OCI-LY3 (cell line): ENCODE data around the gene NUP88.

Experiments used
- H2AFZ ChIP-seq: fragments of 200-600, 300-600 bp; shearing (Covaris generic); 2 replicates; pipeline ENCODE4 v1.6.0; 2014; ENCODE audit warnings: antibody characterized with exemption, low read depth, low read length
- H3K27ac ChIP-seq: fragments of 200-600, 300-600 bp; sonication (generic); 2 replicates; pipeline ENCODE4 v1.5.1; 2014; ENCODE audit warnings: mild to moderate bottlenecking, low read length, moderate library complexity, mixed read lengths
- H3K27me3 ChIP-seq: fragments of 200-600, 300-600 bp; sonication (generic); 2 replicates; pipeline ENCODE4 v1.6.1; 2014; ENCODE audit warnings: low read depth, low read length, mixed read lengths
- H3K36me3 ChIP-seq: fragments of 200-600, 300-600 bp; sonication (generic); replicated peaks from 2 replicates; pipeline ENCODE3; 2014; ENCODE audit warnings: low read depth, low read length, mixed read lengths
- H3K4me1 ChIP-seq: fragments of 300-600, 200-600 bp; sonication (generic); 2 replicates; pipeline ENCODE4 v1.6.1; 2014; ENCODE audit warnings: low read length, mixed read lengths
- H3K4me2 ChIP-seq: fragments of 200-600, 300-600 bp; sonication (generic); 2 replicates; pipeline ENCODE4 v1.6.1; 2014; ENCODE audit warnings: low read length, mixed read lengths
- H3K4me3 ChIP-seq: fragments of 300-600, 200-600 bp; sonication (generic); 2 replicates; pipeline ENCODE4 v1.5.1; 2014; ENCODE audit warnings: antibody characterized with exemption, mild to moderate bottlenecking, low read length, moderate library complexity
- H3K79me2 ChIP-seq: fragments of 300-600, 200-600 bp; shearing (Covaris generic); 2 replicates; pipeline ENCODE4 v1.6.1; 2014; ENCODE audit warnings: mild to moderate bottlenecking, low read length, mixed read lengths
- H3K9ac ChIP-seq: fragments of 300-600, 200-600 bp; shearing (Covaris generic); 2 replicates; pipeline ENCODE4 v1.6.0; 2014; ENCODE audit warnings: mild to moderate bottlenecking, low read length, moderate library complexity
- H3K9me3 ChIP-seq: fragments of 200-600, 300-600 bp; shearing (Covaris generic); 2 replicates; pipeline ENCODE4 v1.6.1; 2014; ENCODE audit warnings: low read length, mixed read lengths; ENCODE audit not compliant: insufficient read depth
- H4K20me1 ChIP-seq: fragments of 200-600, 300-600 bp; sonication (generic); 2 replicates; pipeline ENCODE4 v1.6.1; 2016; ENCODE audit warnings: low read length, mixed read lengths; ENCODE audit not compliant: insufficient read depth
- CTCF ChIP-seq: fragments of 200-600, 300-600 bp; sonication (generic); IDR thresholded peaks from 2 replicates; pipeline ENCODE4 v1.5.1; 2014; ENCODE audit warnings: antibody characterized with exemption, low read length, low read depth
- EZH2phosphoT487 ChIP-seq: fragments of 200-600 bp; shearing (Covaris generic); IDR thresholded peaks from 2 replicates; pipeline ENCODE4 v1.6.1; 2018; ENCODE audit warnings: antibody characterized with exemption, mixed run types, low read depth

NUP88 gene

GRCh38 chr17:5419356-5419958 lies at the start of gene NUP88:
Gene NUP88 (minus strand): TSS chr17:5419662. CDS start chr17:5419650, 12 bp downstream.
- TF ChIP-seq EZH2phosphoT487, result no peak
- no peak for TF ChIP-seq CTCF
- Histone ChIP-seq H4K20me1 (peaks cover 6% of the 10 kb centered on the region; the same call in 1 of the 2 replicates), H3K79me2 (peaks cover 80% of the 10 kb centered on the region), H3K4me3 (peak within 1 kb of the TSS; percentile 92), H3K27ac (peak within 1 kb of the TSS; percentile 97), H3K4me2 (peak within 1 kb of the TSS; percentile 84), H3K9ac (peak within 1 kb of the TSS; percentile 97), H3K4me1 (peaks cover 17% of the 10 kb centered on the region), H3K36me3 (peaks cover 39% of the 10 kb centered on the region), H3K27me3 (no peaks in the 10 kb centered on the region), H3K9me3 (no peaks in the 10 kb centered on the region), H2AFZ (no peak within 1 kb of the TSS; the same call in 1 of the 2 replicates)

- H3K27ac ChIP-seq, result peak overlapping the region; percentile 57
- H3K9ac ChIP-seq, result peak overlapping the region; percentile 95
- peaks cover 6% of the 10 kb centered on the region for H3K36me3 ChIP-seq
- peak overlapping the region; percentile 81 for H3K4me2 ChIP-seq
- no peaks in the 10 kb centered on the region for H3K9me3 ChIP-seq
- H3K79me2 ChIP-seq, result peaks cover 58% of the 10 kb centered on the region
- peaks cover 9% of the 10 kb centered on the region for H3K4me1 ChIP-seq
- peak overlapping the region; percentile 23; the same call in 1 of the 2 replicates for H2AFZ ChIP-seq
- no peak for TF ChIP-seq EZH2phosphoT487
- TF ChIP-seq CTCF, result no peak
- peak overlapping the region; percentile 99 for H3K4me3 ChIP-seq
- H3K27me3 ChIP-seq, result no peaks in the 10 kb centered on the region
- H4K20me1 ChIP-seq, result peaks cover 8% of the 10 kb centered on the region; the same call in 1 of the 2 replicates
These were observed 48.6 kb upstream of the NUP88 start for GRCh38 chr17:5468075-5468473.

GRCh38 chr17:5467416-5467815 lies 48.0 kb upstream of the NUP88 start:
- peak overlapping the region; percentile 81 for H3K4me2 ChIP-seq
- H3K9ac ChIP-seq, result peak overlapping the region; percentile 95
- H3K36me3 ChIP-seq, result peaks cover 5% of the 10 kb centered on the region
- H3K27ac ChIP-seq, result peak overlapping the region; percentile 57; the same call in 1 of the 2 replicates
- no peaks in the 10 kb centered on the region for H3K9me3 ChIP-seq
- H4K20me1 ChIP-seq, result peaks cover 8% of the 10 kb centered on the region; the same call in 1 of the 2 replicates
- H2AFZ ChIP-seq, result no peak overlapping the region
- H3K4me3 ChIP-seq, result peak overlapping the region; percentile 99
- peaks cover 64% of the 10 kb centered on the region for H3K79me2 ChIP-seq
- peaks cover 9% of the 10 kb centered on the region for H3K4me1 ChIP-seq
- no peak for TF ChIP-seq EZH2phosphoT487
- no peaks in the 10 kb centered on the region for H3K27me3 ChIP-seq

GRCh38 chr17:5466295-5466694 lies 46.8 kb upstream of the NUP88 start:
- no peak overlapping the region for H3K27ac ChIP-seq
- H3K27me3 ChIP-seq, result no peaks in the 10 kb centered on the region
- peaks cover 68% of the 10 kb centered on the region for H3K79me2 ChIP-seq
- no peak for TF ChIP-seq EZH2phosphoT487
- no peak for TF ChIP-seq CTCF
- H4K20me1 ChIP-seq, result peaks cover 8% of the 10 kb centered on the region; the same call in 1 of the 2 replicates
- H3K4me1 ChIP-seq, result peaks cover 9% of the 10 kb centered on the region
- H2AFZ ChIP-seq, result no peak overlapping the region
- H3K4me3 ChIP-seq, result peak overlapping the region; percentile 99
- peaks cover 4% of the 10 kb centered on the region for H3K36me3 ChIP-seq
- H3K9ac ChIP-seq, result 0 out of 2 replicates have a peak overlapping the region, but pooled peaks have one; percentile 95
- H3K4me2 ChIP-seq, result peak overlapping the region; percentile 81; the same call in 1 of the 2 replicates
- no peaks in the 10 kb centered on the region for H3K9me3 ChIP-seq
